Thoracic aorta (tissue), 2 donors: Measurements from ENCODE around the gene TRMT1. TPM values are rescaled to one million over a fixed set of nuclear protein-coding genes. Genes with fewer than 3 reads are reported as not detected.

ENCODE experiments used
- ATAC-seq: fragments of 150-250 bp; one replicate; pipeline ENCODE4 v1.8.0; 2017; ENCODE audit warnings: low read depth; ENCODE audit not compliant: insufficient number of reproducible peaks, low FRiP score
- DNase-seq: peaks from one replicate; pipeline ENCODE4 v3.0.0-alpha.2; 2020; ENCODE audit warnings: low spot score
- H3K27ac ChIP-seq, 2 donors: fragments of 200-600 bp; sonication (generic); 1 replicate in 1 of 2; 2 replicates in 1 of 2; pipeline ENCODE4 v1.5.1; 2016; ENCODE audit warnings: mild to moderate bottlenecking in 2 of 2, moderate library complexity in 2 of 2
- H3K27me3 ChIP-seq: fragments of 200-600 bp; sonication (generic); replicated peaks from 2 replicates; pipeline ENCODE4 v1.6.0; 2016; ENCODE audit warnings: mild to moderate bottlenecking; ENCODE audit not compliant: insufficient read depth
- H3K36me3 ChIP-seq: fragments of 200-600 bp; sonication (generic); one replicate; pipeline ENCODE4 v1.5.1; 2016
- H3K4me1 ChIP-seq, 2 donors: fragments of 200-600 bp; sonication (generic); 1 replicate in 1 of 2; 2 replicates in 1 of 2; pipeline versions ENCODE4 v1.5.1 to v1.6.0; 2016; ENCODE audit warnings: low read depth in 2 of 2, mild to moderate bottlenecking in 1 of 2; ENCODE audit not compliant: control insufficient read depth in 1 of 2
- H3K4me3 ChIP-seq: fragments of 200-600 bp; sonication (generic); 2 replicates; pipeline ENCODE4 v1.5.1; 2016; ENCODE audit warnings: mild to moderate bottlenecking
- H3K9me3 ChIP-seq: fragments of 200-600 bp; sonication (generic); 2 replicates; pipeline ENCODE4 v1.5.1; 2016
- CTCF ChIP-seq: fragments of 200-600 bp; sonication (generic); IDR thresholded peaks from one replicate; pipeline ENCODE4 v1.5.1; 2019; ENCODE audit warnings: antibody characterized with exemption
- total RNA-seq, 2 donors: library from RNA; depleted of rRNA; stranded (reverse); fragments of >200 nt; gene quantifications; one replicate each; pipeline versions ENCODE4 v1.1.0 to v1.2.3, GENCODE V29; 2016

The TRMT1 gene
- total RNA-seq, 2 donors from 2014 or later, result 35.3 to 52.3 TPM

- Histone ChIP-seq H3K27ac (peak overlapping the region; percentile 99 to 100), H3K9me3 (no peaks in the 10 kb centered on the region), H3K27me3 (no peaks in the 10 kb centered on the region), H3K36me3 (no peaks in the 10 kb centered on the region), H3K4me3 (no peak overlapping the region), H3K4me1 (peaks cover 87 to 99% of the 10 kb centered on the region in 2 donors)
- DNase-seq (no peak), ATAC-seq (no peak)
- no peak for TF ChIP-seq CTCF
Measured at GRCh38 chr19:13058951-13059660, 57.4 kb downstream of the TRMT1 start.

GRCh38 chr19:13057744-13058143, 58.8 kb downstream of the TRMT1 start:
- H3K4me1 ChIP-seq, result peaks cover 86 to 100% of the 10 kb centered on the region in 2 donors
- no peak overlapping the region for H3K4me3 ChIP-seq

GRCh38 chr19:13057147-13057572, 59.4 kb downstream of the TRMT1 start:
- TF ChIP-seq CTCF, result no peak
- Histone ChIP-seq H3K27me3 (no peaks in the 10 kb centered on the region), H3K9me3 (no peaks in the 10 kb centered on the region), H3K4me1 (peaks cover 87 to 100% of the 10 kb centered on the region in 2 donors), H3K27ac (peak overlapping the region; percentile 99 to 100), H3K4me3 (peak overlapping the region; percentile 13), H3K36me3 (no peaks in the 10 kb centered on the region)
- ATAC-seq (no peak), DNase-seq (no peak)

More at GRCh38 chr19:13057744-13058143, 58.8 kb downstream of the TRMT1 start:
- TF ChIP-seq CTCF, result no peak
- Histone ChIP-seq H3K36me3 (no peaks in the 10 kb centered on the region), H3K27me3 (no peaks in the 10 kb centered on the region), H3K27ac (peak overlapping the region; percentile 99 to 100), H3K9me3 (no peaks in the 10 kb centered on the region)
- no peak for DNase-seq
- ATAC-seq, result no peak

DNA sequence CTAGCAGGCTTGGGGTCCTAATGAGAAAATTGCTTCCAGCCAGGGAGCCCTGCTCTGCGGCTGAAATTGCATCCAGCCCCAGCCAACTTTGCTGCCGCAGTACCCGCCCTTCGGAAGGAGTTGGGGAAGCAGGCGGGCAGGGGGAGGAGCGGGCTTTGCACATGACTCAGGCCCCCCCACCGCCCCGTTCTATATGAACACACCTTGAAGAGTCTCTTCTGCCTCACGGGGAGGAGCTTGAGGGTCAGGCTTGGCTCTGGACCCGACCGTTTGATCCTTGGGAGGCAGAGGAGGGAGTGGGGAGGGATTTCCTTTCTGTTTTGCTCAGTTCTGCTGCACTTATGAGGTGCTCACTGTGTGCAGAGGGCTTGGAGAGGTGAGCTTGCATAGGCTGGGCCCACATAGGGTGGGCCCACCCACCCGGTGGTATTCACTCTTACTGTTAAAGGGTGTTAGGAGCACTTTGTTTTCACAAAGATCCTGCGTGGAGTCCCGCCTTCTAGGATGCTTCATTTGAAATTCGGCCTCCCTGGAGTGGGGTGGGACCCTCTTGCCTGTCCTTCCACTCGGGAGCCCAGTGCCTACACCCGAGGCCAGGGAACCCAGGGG, 60.4 kb downstream of the TRMT1 start:
- TF ChIP-seq CTCF, result no peak
- no peak for ATAC-seq
- Histone ChIP-seq H3K4me1 (peaks cover 88 to 100% of the 10 kb centered on the region in 2 donors), H3K27me3 (no peaks in the 10 kb centered on the region), H3K36me3 (no peaks in the 10 kb centered on the region), H3K4me3 (peak overlapping the region; percentile 59), H3K9me3 (no peaks in the 10 kb centered on the region), H3K27ac (peak overlapping the region; percentile 99 to 100)
- no peak for DNase-seq

DNA sequence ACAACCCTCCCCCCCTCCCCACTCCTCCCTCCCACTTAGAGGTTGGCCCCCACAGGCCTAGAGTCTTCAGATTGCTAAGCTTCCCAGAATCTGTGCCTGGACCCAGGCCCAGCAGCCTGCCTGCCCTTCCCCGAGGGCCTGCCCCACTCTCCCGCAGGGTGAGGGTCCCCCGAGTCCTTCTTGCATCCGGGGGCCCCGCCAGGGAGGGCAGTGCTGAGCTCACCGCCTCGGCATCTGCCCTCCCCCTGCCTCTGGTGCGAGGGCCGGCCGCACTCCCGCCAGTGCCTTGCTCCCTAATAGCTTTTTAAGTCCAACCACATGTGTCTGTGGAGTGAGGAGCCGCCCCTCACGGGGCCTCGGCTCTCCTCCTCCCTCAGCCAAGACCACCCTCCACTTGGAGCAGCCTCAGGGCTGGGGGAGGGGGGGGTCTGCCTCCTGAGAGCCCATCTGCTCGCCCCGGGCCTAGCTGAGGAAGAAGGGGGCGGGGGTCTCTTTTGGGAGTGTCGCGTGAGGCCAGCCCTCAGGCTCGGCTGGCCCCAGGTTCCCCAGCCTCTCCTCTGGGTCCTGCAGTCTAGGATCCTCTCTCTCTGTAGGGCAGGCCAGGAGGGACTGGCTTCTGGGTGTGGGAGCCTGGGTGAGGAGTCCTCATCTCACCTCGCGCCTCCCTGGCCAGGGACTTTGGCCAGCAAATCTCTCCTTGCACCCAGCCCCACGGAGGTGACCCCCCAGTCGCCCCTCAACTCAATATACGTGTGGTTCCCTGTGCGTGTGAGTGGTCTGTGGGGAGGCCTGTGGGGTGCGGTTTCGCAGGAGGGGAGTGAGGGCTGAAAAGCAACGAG, 61.1 kb downstream of the TRMT1 start:
- no peaks in the 10 kb centered on the region for H3K36me3 ChIP-seq
- no peaks in the 10 kb centered on the region for H3K9me3 ChIP-seq
- H3K4me3 ChIP-seq, result peak overlapping the region; percentile 59
- H3K4me1 ChIP-seq, result peaks cover 88 to 100% of the 10 kb centered on the region in 2 donors
- peak; percentile 55 for DNase-seq
- TF ChIP-seq CTCF, result no peak
- peak overlapping the region; percentile 99 to 100 for H3K27ac ChIP-seq
- H3K27me3 ChIP-seq, result no peaks in the 10 kb centered on the region
- ATAC-seq, result peak; percentile 46
